GM10266 (cell line): ENCODE results near the gene MOB2.

Source experiments
- DNase-seq: peaks from one replicate; pipeline ENCODE4 v3.0.0; 2012; ENCODE audit errors: extremely low spot score
- TF ChIP-seq, protein P1 (sequence below): IDR thresholded peaks from 2 replicates; pipeline ENCODE4 v1.5.1; 2012; ENCODE audit warnings: mild to moderate bottlenecking, low read depth; ENCODE audit not compliant: control insufficient read depth, insufficient read depth; ENCODE audit errors: missing control alignments

Gene MOB2

DNA sequence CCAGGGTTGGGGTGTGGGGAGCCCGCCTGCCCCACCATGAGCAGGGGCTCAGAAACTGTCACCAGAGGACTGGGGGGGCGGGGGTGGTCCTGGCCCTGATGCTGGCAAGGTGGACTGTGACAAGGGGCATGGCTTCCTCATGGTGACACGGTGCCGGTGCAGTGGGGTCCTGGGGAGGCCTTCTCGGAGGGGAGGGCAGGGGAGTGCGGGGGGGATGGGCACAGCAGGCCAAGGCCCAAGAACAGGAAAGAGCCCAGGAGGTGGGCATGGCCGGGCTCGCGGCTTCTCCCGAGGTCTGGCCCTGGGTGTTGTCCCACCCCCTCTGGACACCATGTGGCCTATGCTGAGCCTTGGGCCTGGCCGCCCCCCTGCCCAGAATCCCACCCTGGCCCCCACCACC, 47.2 kb downstream of the MOB2 start:
- no peak for DNase-seq

DNA sequence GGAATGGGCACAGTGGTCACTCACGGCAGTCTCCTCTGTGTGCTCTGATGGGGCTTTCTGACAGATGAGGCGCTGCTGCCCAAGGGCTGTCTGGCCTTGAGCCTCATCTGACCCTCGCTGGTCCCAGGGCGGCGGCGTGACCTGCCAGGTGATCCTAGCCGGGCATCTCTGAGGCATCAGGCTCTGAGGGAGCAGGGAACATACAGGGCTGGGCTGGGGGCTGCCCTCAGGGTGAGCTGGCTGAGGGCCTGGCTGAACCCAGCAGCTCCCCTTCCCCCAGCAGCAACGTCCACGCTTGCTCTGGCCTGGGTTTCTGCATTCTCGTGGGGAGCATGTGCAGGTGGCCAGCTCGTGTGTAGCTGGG, 47.6 kb downstream of the MOB2 start:
- DNase-seq: no peak
- TF ChIP-seq, protein P1, sequence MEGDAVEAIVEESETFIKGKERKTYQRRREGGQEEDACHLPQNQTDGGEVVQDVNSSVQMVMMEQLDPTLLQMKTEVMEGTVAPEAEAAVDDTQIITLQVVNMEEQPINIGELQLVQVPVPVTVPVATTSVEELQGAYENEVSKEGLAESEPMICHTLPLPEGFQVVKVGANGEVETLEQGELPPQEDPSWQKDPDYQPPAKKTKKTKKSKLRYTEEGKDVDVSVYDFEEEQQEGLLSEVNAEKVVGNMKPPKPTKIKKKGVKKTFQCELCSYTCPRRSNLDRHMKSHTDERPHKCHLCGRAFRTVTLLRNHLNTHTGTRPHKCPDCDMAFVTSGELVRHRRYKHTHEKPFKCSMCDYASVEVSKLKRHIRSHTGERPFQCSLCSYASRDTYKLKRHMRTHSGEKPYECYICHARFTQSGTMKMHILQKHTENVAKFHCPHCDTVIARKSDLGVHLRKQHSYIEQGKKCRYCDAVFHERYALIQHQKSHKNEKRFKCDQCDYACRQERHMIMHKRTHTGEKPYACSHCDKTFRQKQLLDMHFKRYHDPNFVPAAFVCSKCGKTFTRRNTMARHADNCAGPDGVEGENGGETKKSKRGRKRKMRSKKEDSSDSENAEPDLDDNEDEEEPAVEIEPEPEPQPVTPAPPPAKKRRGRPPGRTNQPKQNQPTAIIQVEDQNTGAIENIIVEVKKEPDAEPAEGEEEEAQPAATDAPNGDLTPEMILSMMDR: no peak

More for the DNA sequence above, 47.2 kb downstream of the MOB2 start:
- TF ChIP-seq, protein P1: no peak

DNA sequence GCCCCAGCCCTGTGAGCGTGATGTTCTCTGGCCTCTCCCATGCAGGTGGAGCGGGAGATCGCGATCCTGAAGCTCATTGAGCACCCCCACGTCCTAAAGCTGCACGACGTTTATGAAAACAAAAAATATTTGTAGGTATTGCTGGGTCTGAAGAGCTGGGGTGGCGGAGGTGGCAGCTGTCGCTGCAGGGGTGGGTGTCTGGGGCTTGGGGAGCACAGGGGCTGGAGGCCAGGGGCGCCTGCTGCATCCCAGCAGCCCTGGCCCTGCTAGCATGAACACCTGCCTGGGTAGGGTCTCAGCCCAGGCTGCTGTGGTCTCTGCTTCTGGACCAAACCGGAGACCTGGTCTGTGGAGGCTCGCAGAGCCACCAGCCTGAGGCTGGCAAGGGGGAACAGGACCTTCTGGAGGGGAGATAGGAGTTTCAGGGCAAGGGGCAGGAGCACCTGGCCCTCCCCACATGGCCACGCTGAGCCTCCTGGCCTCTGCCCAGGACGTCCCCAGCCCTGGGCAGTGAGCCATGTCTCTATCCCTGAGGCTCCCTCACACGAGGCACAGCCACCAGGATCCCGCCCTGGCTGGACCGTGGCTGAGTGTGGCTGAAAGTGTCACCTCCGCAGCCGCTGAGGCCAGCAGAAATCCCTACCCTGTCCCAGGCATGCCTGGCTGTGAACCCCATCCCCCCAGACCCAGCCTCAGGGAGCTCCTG, 48.2 kb downstream of the MOB2 start:
- DNase-seq: no peak
- TF ChIP-seq, protein P1: no peak

DNA sequence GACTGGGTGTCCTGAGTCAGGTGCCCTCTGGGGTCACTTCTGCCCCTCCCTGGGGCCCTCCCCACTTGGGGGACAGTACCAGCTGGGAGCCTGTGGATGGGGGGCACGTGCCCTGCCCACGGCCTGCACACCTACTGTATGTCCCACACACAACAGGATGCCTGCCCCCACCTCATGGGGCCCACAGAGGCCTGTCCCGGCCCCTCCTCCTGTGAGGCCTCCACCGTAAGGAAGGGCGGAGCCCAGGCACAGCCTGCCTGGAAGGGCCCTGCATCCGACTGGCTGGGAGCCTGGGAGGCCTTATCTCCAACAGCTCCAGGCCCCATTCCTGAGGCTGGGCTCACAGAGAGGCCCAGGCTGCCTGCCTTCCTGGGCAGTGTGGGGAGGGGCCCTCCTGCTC, 49.1 kb downstream of the MOB2 start:
- no peak for DNase-seq
- TF ChIP-seq, protein P1: no peak

DNA sequence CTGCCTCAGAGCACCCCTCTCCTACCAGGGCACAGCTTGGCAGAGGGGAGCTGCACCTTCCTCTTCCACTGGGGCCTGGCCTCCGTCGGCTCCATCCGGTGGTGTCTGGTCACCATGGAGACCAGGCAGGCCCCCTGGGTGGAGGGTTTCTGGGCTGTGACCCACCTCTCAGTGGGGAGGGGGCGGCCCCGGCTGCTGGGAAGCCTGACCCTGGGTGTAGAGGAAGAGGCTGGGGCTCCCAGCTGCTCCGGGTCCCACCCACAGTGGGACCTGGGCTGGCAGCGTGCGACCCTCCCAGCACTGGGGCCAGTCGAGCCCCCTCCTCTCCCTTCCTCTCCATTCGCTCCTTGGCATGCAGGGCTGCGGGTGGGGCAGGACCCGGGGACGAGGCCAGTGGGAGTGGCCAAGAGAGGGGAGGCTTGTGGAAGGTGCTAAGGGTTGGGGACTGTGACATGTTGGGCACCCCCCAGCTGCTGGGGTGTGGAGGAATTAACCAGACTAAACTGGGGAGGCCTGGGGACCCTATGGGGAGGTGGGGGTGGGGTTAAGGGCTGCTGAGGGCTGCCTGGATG, 50.0 kb downstream of the MOB2 start:
- TF ChIP-seq, protein P1: no peak
- peak; percentile 47 for DNase-seq

DNA sequence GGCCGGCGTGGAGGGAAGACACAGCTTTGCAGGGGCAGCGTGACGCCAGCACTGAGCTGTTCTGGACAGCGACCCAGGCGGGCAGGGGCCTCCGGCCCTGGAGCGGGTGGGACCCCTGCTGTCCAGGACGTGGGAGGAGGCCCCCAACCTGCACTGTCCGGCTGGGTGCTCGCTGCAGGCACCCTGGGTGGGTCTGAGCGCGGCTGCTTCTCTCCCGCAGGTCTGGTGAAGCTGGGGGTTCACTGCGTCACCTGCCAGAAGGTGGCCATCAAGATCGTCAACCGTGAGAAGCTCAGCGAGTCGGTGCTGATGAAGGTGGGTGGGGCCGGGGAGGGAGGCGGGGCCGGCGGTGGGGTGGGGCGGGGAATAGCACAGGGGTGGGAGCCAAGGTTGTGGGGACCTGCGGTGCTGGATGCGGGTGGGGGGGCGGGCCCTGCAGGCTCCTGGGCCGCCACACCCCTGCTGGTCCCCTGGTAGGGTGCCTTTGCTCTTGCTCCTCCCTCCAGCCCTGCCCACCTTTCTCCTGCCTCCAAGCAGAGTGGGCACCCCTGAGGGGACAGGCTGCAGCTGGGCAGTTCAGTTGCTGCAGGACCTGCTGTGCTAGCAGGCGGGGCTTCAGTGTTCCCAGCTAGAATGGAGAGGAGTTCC, 50.6 kb downstream of the MOB2 start:
- TF ChIP-seq, protein P1: no peak
- DNase-seq: peak; percentile 58

DNA sequence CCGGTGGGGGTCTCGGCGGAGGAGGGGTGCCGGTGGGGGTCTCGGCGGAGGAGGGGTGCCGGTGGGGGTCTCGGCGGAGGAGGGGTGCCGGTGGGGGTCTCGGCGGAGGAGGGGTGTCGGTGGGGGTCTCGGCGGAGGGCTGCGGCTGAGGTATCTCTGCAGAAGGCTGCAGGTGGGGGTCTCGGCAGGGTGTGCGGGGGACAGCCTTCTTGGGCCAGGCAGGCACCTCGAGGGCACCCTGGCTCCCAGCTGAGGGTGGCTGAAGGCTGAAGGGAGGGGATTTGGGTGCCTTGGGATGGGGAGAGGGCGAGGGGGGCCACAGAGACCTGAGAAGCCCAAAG, 51.1 kb downstream of the MOB2 start:
- peak; percentile 43 for DNase-seq
